Left lung (tissue), 10 donors: ENCODE results near the gene MET. TPM values are rescaled to one million over a fixed set of nuclear protein-coding genes. Genes with fewer than 3 reads are reported as not detected.
"Not testable (repeated sequence)": the region's sequence is repeated elsewhere in the genome, so short reads cannot be mapped to it uniquely, and the experiment has no call there.

ENCODE experiments used
- ATAC-seq: fragments of 200-7000 bp; cut with Tn5 transposase; one replicate; pipeline ENCODE4 v1.9.1; 2020; ENCODE audit warnings: moderate library complexity
- DNase-seq, 4 donors: peaks; one replicate each; pipeline ENCODE4 v3.0.0-alpha.2; 2013 to 2020
- H3K27ac ChIP-seq, 2 donors: fragments of 200-600 bp; sonication (generic) in 1 of 2; one replicate each; pipeline versions ENCODE4 v1.5.0 to v1.8.0; 2020 to 2021
- H3K27me3 ChIP-seq, 2 donors: fragments of 200-600 bp; sonication (generic) in 1 of 2; one replicate each; pipeline versions ENCODE4 v1.5.0 to v1.8.0; 2020 to 2021
- H3K36me3 ChIP-seq, 2 donors: fragments of 200-600 bp; sonication (generic) in 1 of 2; one replicate each; pipeline versions ENCODE4 v1.5.0 to v1.8.0; 2020 to 2021
- H3K4me1 ChIP-seq, 2 donors: fragments of 200-600 bp; one replicate each; pipeline ENCODE4 v1.8.0; 2021
- H3K4me3 ChIP-seq, 2 donors: fragments of 200-600 bp; sonication (generic) in 1 of 2; one replicate each; pipeline versions ENCODE4 v1.5.0 to v1.8.0; 2020 to 2021; ENCODE audit warnings: mild to moderate bottlenecking in 1 of 2
- H3K9me3 ChIP-seq, 2 donors: fragments of 200-600 bp; sonication (generic) in 1 of 2; one replicate each; pipeline versions ENCODE4 v1.5.0 to v1.8.0; 2020 to 2021
- intact Hi-C, 2 donors: fragments of 100-400 bp; cut with DNase I; formaldehyde crosslinking; loops; one replicate each; pipeline versions ENCODE4 v1.11.2 to v1.14.2; 2022
- polyA plus RNA-seq, 6 donors: library from polyadenylated mRNA; unstranded; fragments of 120-200 nt; gene quantifications; one replicate each; pipeline ENCODE4 v1.2.1, GENCODE V29; 2013; ENCODE audit not compliant: insufficient read length in 6 of 6
- total RNA-seq, 2 donors: library from RNA; stranded (reverse); fragmentation: NEBNext Ultra II Directional; extraction: Animal tissue kit (Norgen Biotek cat#: 25700); gene quantifications; one replicate each; pipeline ENCODE4 v1.2.1, GENCODE V29; 2021
- TF ChIP-seq, protein P1 (sequence below), 2 donors: fragments of 200-600 bp; sonication (generic) in 1 of 2; IDR thresholded peaks; one replicate each; pipeline versions ENCODE4 v1.5.0 to v1.8.0; 2021; ENCODE audit warnings: antibody characterized with exemption in 2 of 2
- donor health status: DM: no; HTN: yes; CAD: no.
- donor health status: DM: no; HTN: no; CAD: no.

Gene MET
- total and polyA plus RNA-seq, 8 donors, result 24.7 to 89.3 (median 32.1) TPM

- Histone ChIP-seq H3K4me3 (no peak overlapping the region), H3K27me3 (no peaks in the 10 kb centered on the region), H3K4me1 (no peaks in the 10 kb centered on the region), H3K36me3 (no peaks in the 10 kb centered on the region), H3K9me3 (no peaks in the 10 kb centered on the region), H3K27ac (no peak overlapping the region)
- DNase-seq (no peak), ATAC-seq (no peak)
- intact Hi-C loops, result no loop called here
- TF ChIP-seq, protein P1, sequence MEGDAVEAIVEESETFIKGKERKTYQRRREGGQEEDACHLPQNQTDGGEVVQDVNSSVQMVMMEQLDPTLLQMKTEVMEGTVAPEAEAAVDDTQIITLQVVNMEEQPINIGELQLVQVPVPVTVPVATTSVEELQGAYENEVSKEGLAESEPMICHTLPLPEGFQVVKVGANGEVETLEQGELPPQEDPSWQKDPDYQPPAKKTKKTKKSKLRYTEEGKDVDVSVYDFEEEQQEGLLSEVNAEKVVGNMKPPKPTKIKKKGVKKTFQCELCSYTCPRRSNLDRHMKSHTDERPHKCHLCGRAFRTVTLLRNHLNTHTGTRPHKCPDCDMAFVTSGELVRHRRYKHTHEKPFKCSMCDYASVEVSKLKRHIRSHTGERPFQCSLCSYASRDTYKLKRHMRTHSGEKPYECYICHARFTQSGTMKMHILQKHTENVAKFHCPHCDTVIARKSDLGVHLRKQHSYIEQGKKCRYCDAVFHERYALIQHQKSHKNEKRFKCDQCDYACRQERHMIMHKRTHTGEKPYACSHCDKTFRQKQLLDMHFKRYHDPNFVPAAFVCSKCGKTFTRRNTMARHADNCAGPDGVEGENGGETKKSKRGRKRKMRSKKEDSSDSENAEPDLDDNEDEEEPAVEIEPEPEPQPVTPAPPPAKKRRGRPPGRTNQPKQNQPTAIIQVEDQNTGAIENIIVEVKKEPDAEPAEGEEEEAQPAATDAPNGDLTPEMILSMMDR (IDR thresholded peaks at IDR 0.05), result no peak
Observed at GRCh38 chr7:116652793-116653192, 19.2 kb upstream of the MET start.

DNA sequence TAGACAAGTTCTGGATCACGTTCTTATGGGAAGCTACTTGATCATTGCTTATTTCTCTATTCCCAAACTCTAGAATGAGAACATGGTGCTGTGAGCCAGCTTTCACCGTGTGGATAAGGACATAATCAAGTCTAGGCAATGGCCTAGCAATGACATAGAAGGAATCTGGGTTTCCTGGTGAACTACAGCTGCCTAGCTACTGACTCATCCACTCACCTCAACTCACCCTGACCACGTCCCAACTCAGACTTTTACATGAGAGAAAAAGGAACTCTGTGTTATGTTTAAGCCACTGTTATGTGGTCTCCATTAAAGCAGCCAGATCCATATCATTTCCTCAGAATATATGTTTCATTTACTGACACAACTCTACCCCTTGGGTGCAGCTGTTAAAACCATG is 18.8 kb upstream of the MET start:
- ATAC-seq (peak; percentile 99), DNase-seq (no peak)
- no peaks in the 10 kb centered on the region for H3K9me3 ChIP-seq
- no peaks in the 10 kb centered on the region for H3K36me3 ChIP-seq
- intact Hi-C loops, result no loop called here
- H3K27ac ChIP-seq, result no peak overlapping the region
- H3K4me1 ChIP-seq, result no peaks in the 10 kb centered on the region
- H3K4me3 ChIP-seq, result no peak overlapping the region
- TF ChIP-seq, protein P1 (IDR thresholded peaks at IDR 0.05), result no peak
- no peaks in the 10 kb centered on the region for H3K27me3 ChIP-seq

DNA sequence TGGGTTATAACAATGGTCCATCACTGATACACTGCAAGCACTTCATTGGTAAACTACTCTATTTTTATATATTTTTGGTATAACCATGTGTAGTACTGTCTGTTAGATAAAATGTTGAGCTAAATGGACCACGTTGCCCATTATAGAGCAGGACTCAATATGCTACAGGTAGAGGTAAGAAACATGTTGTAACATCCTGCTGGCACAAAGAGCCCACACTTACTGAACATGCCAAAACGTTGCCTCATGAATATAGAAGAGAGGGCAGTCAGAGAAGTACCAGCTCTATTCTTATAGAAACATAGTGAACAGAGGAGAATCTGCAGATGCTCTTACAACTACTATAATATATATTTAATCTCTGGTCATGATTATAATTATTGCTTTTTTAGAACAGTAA is 18.4 kb upstream of the MET start:
- Histone ChIP-seq H3K36me3 (no peaks in the 10 kb centered on the region), H3K27me3 (no peaks in the 10 kb centered on the region), H3K9me3 (no peaks in the 10 kb centered on the region), H3K27ac (no peak overlapping the region), H3K4me1 (no peaks in the 10 kb centered on the region), H3K4me3 (no peak overlapping the region)
- TF ChIP-seq, protein P1 (IDR thresholded peaks at IDR 0.05), result no peak
- DNase-seq (no peak), ATAC-seq (peak; percentile 21)
- intact Hi-C loops, result no loop called here

DNA sequence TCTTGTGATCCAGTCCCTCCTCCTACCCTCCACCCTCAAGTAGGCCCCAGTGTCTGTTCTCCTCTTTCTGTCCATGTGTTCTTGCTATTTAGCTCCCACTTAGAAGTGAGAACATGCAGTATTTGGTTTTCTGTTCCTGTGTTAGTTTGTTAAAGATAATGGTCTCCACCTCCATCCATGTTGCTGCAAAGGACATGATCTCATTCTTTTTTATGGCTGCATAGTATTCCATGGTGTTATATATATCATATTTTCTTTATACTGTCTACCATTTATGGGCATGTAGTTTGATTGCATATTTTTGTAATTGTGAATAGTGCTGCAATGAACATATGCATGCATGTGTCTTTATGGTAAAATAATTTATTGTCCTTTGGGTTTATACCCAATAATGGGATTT is 12.7 kb upstream of the MET start:
- DNase-seq, H3K9me3 ChIP-seq, ATAC-seq, H3K27ac ChIP-seq, intact Hi-C loops, H3K27me3 ChIP-seq, H3K4me3 ChIP-seq, H3K4me1 ChIP-seq, H3K36me3 ChIP-seq: not testable (repeated sequence)

DNA sequence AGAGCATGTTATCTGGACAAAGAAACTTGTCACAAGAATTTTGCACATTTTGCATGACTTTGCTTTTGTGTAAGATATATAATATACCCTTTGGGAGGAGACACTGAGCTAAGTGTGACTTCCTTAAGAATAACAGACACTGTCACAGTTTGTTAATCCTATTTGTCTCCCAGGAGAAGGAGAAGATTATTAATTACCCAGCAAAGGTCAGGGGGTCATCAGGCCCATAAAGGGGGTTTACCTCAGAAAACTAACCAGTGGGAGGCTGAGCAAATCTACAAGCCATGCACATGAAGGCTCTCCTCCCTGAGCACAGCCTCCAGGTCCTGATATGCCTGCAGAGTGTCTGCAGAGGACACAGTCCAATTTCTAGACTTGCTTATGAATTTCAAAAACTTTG is 10.1 kb upstream of the MET start:
- Histone ChIP-seq H3K36me3 (no peaks in the 10 kb centered on the region), H3K27me3 (no peaks in the 10 kb centered on the region), H3K4me3 (no peak overlapping the region), H3K9me3 (no peaks in the 10 kb centered on the region), H3K27ac (no peak overlapping the region), H3K4me1 (no peaks in the 10 kb centered on the region)
- TF ChIP-seq, protein P1 (IDR thresholded peaks at IDR 0.05), result no peak
- DNase-seq (no peak), ATAC-seq (no peak)
- intact Hi-C loops, result no loop called here

DNA sequence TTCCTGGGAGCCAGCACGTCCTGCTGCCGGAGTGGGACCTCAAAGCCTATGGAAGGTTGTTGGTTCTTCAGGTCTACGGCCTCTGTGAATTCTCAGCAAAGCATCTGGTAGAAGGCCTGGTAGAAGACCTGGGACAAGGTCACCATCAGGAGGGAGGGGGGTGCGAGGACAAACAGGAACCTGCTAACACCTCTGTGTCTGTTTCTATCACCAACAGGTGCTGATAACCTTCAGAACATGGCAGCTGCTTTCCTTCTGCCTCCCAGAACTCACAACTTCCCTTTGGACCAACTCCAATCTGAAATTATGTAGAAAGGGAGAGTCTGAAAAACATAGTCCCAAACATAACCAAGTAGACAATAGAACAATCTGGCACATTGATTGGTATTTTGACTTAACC is 8.3 kb upstream of the MET start:
- DNase-seq (no peak), ATAC-seq (no peak)
- intact Hi-C loops, result no loop called here
- Histone ChIP-seq H3K4me1 (no peaks in the 10 kb centered on the region), H3K27ac (no peak overlapping the region), H3K27me3 (no peaks in the 10 kb centered on the region), H3K4me3 (no peak overlapping the region), H3K9me3 (no peaks in the 10 kb centered on the region), H3K36me3 (no peaks in the 10 kb centered on the region)
- TF ChIP-seq, protein P1 (IDR thresholded peaks at IDR 0.05), result no peak
